Panc1 (cell line): Measurements from ENCODE around the gene WSB1.

Experiments
- POLR2AphosphoS5 ChIP-seq: IDR thresholded peaks from 2 replicates; pipeline ENCODE4 v1.6.1; 2012; ENCODE audit warnings: mild to moderate bottlenecking, low read depth, low read length, moderate library complexity
- TCF7L2 ChIP-seq: IDR thresholded peaks from 2 replicates; pipeline ENCODE4 v1.6.1; 2011; ENCODE audit warnings: mild to moderate bottlenecking, low read depth, low read length, inconsistent platforms
- TF ChIP-seq, protein P1 (sequence below): fragments of 450-650 bp; IDR thresholded peaks from 2 replicates; pipeline ENCODE4 v1.5.1; 2017; ENCODE audit warnings: mild to moderate bottlenecking

DNA sequence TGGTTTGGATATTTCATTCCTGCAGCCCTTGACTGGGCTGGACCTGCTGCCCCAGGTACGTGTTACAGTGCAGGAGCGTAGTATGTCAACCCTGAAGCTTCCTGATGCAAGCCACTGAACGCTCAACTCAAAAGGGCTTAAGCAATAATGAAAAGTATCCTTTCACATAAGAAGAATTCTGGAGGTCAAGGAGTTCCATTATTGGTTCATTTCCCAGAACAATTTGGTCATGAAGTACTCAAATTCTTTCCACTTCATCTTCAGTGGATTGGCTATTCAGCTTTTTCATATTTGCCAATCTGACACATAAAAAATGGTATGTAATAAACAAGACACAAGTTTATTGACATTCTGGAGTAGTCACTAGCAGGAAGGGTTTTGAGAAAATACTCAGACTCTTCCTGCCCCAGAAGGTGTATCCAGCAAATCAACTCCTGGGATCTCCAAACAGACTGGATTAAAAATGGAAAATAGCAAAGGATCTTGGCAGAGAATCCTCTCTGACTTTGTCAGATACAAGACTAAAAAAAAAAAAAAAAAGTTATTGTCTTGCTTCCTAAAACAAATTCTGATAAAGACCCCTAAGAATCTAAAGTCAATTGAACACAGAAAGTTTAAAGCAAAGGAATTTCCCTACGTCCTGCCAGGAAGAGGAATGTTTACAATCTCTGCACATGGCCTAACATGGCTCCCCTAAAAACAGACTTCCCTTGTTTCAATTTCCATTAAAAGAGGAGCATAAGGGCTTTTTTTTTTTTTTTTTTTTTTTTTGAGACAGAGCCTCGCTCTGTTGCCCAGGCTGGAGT is 37.5 kb upstream of the WSB1 start:
- no peak for TF ChIP-seq POLR2AphosphoS5
- TF ChIP-seq, protein P1, sequence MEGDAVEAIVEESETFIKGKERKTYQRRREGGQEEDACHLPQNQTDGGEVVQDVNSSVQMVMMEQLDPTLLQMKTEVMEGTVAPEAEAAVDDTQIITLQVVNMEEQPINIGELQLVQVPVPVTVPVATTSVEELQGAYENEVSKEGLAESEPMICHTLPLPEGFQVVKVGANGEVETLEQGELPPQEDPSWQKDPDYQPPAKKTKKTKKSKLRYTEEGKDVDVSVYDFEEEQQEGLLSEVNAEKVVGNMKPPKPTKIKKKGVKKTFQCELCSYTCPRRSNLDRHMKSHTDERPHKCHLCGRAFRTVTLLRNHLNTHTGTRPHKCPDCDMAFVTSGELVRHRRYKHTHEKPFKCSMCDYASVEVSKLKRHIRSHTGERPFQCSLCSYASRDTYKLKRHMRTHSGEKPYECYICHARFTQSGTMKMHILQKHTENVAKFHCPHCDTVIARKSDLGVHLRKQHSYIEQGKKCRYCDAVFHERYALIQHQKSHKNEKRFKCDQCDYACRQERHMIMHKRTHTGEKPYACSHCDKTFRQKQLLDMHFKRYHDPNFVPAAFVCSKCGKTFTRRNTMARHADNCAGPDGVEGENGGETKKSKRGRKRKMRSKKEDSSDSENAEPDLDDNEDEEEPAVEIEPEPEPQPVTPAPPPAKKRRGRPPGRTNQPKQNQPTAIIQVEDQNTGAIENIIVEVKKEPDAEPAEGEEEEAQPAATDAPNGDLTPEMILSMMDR = no peak
- no peak for TF ChIP-seq TCF7L2
